DMS79 (cell line): Measurements from ENCODE around the gene GSDMA.
"Not testable (repeated sequence)": the region's sequence is repeated elsewhere in the genome, so short reads cannot be mapped to it uniquely, and the experiment has no call there.

ENCODE experiments used
- DNase-seq: peaks from one replicate; lab custom pipeline; 2025; lab: John Stamatoyannopoulos, UW

The GSDMA gene

GRCh38 chr17:39997543-39997942 lies 34.7 kb downstream of the GSDMA start:
- DNase-seq, result no peak

GRCh38 chr17:39999067-39999466 lies 36.3 kb downstream of the GSDMA start:
- DNase-seq, result no peak

- no peak for DNase-seq
These were observed 37.4 kb downstream of the GSDMA start for GRCh38 chr17:40000161-40000560.

- not testable (repeated sequence) for DNase-seq
These were observed 38.5 kb downstream of the GSDMA start for GRCh38 chr17:40001335-40001734.

- DNase-seq, result no peak
These were observed 41.3 kb downstream of the GSDMA start for GRCh38 chr17:40004072-40004471.

GRCh38 chr17:40004712-40005111 lies 41.9 kb downstream of the GSDMA start:
- no peak for DNase-seq

GRCh38 chr17:40005520-40005919 lies 42.7 kb downstream of the GSDMA start:
- DNase-seq, result no peak

GRCh38 chr17:40010946-40011500 lies 48.2 kb downstream of the GSDMA start:
- not testable (repeated sequence) for DNase-seq

GRCh38 chr17:40012017-40012647 lies 49.3 kb downstream of the GSDMA start:
- not testable (repeated sequence) for DNase-seq

GRCh38 chr17:40014375-40014980 lies 51.7 kb downstream of the GSDMA start:
- DNase-seq, result no peak

GRCh38 chr17:40015005-40015997 lies 52.5 kb downstream of the GSDMA start, which contains the start of gene CSF3:
Gene CSF3, plus strand, starts transcription at chr17:40015440. Its CDS starts 35 bp downstream, at chr17:40015475.
- no peak for DNase-seq

- DNase-seq, result no peak
These were observed 53.5 kb downstream of the GSDMA start for GRCh38 chr17:40015998-40016985.

GRCh38 chr17:40017422-40018080 lies 54.7 kb downstream of the GSDMA start:
- no peak for DNase-seq

GRCh38 chr17:40018211-40019121 lies 55.7 kb downstream of the GSDMA start:
- no peak for DNase-seq

- DNase-seq, result no peak
These were observed 56.6 kb downstream of the GSDMA start for GRCh38 chr17:40019140-40019991.

- no peak for DNase-seq
These were observed 57.3 kb downstream of the GSDMA start for GRCh38 chr17:40020146-40020545.

- no peak for DNase-seq
These were observed 58.7 kb downstream of the GSDMA start for GRCh38 chr17:40021451-40021971.

GRCh38 chr17:40022497-40022896 lies 59.7 kb downstream of the GSDMA start:
- DNase-seq, result no peak
